Progenitor cell of endocrine pancreas (in vitro differentiated cells): ENCODE results near the gene IFIT1B. TPM values are rescaled to one million over a fixed set of nuclear protein-coding genes. Genes with fewer than 3 reads are reported as not detected.

Experiments used
- DNase-seq: peaks from one replicate; pipeline ENCODE4 v3.0.0; 2021; ENCODE audit warnings: low spot score; ENCODE audit not compliant: unreplicated experiment
- H3K27ac Mint-ChIP-seq: 2 replicates; pipeline ENCODE4 v1.8.0; 2021; ENCODE audit warnings: mild to moderate bottlenecking, moderate library complexity, mixed read lengths
- H3K27me3 Mint-ChIP-seq: 2 replicates; pipeline ENCODE4 v1.8.0; 2021; ENCODE audit warnings: mixed read lengths
- H3K36me3 Mint-ChIP-seq: 2 replicates; pipeline ENCODE4 v1.8.0; 2022; ENCODE audit warnings: mixed read lengths; ENCODE audit not compliant: insufficient read depth
- H3K4me1 Mint-ChIP-seq: 2 replicates; pipeline ENCODE4 v1.8.0; 2021; ENCODE audit warnings: low read depth, mixed read lengths
- H3K4me3 Mint-ChIP-seq: 2 replicates; pipeline ENCODE4 v1.8.0; 2021; ENCODE audit warnings: low read depth, mild to moderate bottlenecking, moderate library complexity, mixed read lengths
- H3K9me3 Mint-ChIP-seq: 2 replicates; pipeline ENCODE4 v1.8.0; 2021; ENCODE audit warnings: low read depth, mixed read lengths
- total RNA-seq: library from RNA; stranded (reverse); gene quantifications from 2 replicates; pipeline ENCODE4 v1.2.1, GENCODE V29; 2021
- TF ChIP-seq, protein P1 (sequence below): fragments of 200-600 bp; sonication (generic); IDR thresholded peaks from one replicate; pipeline ENCODE4 v1.5.0; 2021; ENCODE audit warnings: antibody characterized with exemption, mild to moderate bottlenecking; ENCODE audit not compliant: unreplicated experiment

The IFIT1B gene
- total RNA-seq, 1 donor from 2014 or later, result not detected

DNA sequence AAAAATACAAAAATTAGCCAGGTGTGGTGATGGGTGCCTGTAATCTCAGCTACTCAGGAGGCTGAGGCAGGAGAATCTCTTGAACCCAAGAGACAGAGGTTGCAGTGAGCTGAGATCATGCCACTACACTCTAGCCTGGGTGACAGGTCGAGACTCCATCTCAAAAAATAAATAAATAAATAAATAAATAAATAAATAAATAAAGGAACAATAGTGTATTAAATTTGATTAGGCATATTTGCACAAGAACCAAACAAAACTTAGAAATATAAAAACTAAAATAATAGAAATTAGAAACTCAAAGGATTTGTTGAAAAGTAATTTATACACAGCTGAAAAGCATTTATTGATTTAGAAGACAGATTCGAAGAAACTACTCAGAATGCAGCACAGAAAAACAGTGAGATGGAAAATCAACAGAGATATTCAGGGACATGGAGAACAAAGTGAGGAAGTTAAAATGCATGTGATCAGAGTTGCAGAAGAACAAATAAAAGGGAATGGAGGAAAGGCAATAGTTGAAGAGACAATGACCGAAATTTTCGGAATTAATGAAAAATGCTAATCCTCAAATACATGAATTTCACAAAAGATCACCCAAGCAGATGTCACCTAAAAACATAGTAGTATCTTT is 32.4 kb upstream of the IFIT1B start:
- Mint-ChIP-seq H3K4me1 (peaks cover 29% of the 10 kb centered on the region), H3K27ac (no peak overlapping the region), H3K9me3 (no peaks in the 10 kb centered on the region), H3K36me3 (no peaks in the 10 kb centered on the region), H3K27me3 (no peaks in the 10 kb centered on the region), H3K4me3 (no peak overlapping the region)
- DNase-seq, result no peak
- TF ChIP-seq, protein P1, sequence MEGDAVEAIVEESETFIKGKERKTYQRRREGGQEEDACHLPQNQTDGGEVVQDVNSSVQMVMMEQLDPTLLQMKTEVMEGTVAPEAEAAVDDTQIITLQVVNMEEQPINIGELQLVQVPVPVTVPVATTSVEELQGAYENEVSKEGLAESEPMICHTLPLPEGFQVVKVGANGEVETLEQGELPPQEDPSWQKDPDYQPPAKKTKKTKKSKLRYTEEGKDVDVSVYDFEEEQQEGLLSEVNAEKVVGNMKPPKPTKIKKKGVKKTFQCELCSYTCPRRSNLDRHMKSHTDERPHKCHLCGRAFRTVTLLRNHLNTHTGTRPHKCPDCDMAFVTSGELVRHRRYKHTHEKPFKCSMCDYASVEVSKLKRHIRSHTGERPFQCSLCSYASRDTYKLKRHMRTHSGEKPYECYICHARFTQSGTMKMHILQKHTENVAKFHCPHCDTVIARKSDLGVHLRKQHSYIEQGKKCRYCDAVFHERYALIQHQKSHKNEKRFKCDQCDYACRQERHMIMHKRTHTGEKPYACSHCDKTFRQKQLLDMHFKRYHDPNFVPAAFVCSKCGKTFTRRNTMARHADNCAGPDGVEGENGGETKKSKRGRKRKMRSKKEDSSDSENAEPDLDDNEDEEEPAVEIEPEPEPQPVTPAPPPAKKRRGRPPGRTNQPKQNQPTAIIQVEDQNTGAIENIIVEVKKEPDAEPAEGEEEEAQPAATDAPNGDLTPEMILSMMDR, result no peak

DNA sequence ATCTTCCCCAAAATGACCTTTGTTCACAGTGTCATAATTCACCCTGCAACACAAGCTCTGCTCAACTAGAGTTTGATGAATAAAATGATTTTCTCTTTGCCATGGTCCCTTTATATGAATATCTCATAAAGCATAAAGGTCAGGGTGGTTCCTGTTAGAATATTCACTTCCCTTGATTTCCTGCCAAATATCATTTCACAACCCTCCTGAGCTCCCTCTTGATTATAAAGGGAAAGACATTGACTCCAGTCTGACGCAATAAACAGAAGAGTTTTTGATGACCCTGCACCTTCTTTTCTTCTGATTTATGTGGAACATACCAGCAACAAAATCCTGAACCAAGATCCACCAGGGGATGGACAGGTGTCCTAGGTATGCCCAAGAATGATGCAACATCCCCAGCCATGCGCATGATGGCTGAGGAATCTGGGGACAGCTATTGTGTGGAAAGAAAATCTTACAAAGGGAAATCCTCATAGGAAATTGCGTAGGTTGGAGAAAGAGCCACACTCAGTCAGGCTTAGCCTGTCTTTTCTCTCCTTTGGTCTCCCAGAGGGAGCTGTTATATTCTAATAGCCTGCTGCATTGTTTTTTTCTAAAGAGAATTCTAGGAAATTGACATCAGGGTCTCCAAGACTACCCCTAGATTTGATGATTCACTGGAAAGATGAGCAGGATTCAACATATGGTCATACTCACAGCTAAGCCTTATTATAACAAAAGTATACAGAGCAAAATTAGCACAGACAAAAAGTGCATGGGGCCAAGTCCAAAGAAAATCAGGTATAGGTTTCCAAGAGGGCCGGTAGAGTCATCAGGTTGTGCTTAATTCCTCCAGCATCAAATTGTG is 31.2 kb upstream of the IFIT1B start:
- Mint-ChIP-seq H3K36me3 (no peaks in the 10 kb centered on the region), H3K9me3 (no peaks in the 10 kb centered on the region), H3K27ac (no peak overlapping the region), H3K27me3 (no peaks in the 10 kb centered on the region), H3K4me1 (peaks cover 41% of the 10 kb centered on the region), H3K4me3 (no peak overlapping the region)
- TF ChIP-seq, protein P1, result no peak
- no peak for DNase-seq

DNA sequence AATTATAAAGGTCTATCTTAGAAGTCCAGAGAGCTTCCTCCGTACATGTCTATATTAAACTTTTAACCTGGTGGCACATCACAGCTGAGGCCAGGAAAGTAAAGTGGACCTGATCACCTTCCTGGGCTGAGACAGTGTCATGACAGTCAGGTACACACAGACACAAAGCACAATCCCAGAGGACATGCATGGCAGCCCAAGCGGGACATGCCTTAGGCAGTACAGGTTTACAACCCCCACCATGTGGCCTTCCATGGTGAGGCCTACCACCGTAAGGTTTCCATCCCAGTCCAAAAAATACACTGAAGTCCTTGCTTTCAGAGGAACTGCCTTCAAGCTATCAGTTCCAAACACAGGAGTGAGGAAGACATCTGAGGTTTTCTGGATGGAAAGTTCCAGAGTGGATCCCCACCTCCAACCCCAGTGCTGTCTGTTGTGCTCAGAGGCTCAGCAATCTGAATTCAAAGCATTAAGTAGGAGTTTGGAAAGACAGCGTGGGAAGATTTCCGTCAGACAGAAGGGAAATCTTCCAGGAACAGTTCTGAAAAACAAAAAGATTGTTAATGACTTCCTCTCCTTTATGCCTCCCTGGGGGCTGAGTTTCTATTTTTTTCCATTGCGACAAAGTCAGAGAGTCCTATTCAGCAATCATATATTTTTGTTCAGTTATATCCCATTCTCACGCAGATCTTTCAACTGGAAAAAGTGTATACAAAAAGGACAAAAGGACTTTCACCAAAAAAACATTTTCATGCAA is 30.0 kb upstream of the IFIT1B start:
- H3K36me3 Mint-ChIP-seq, result no peaks in the 10 kb centered on the region
- TF ChIP-seq, protein P1, result no peak
- H3K27me3 Mint-ChIP-seq, result no peaks in the 10 kb centered on the region
- H3K4me3 Mint-ChIP-seq, result no peak overlapping the region
- no peak for DNase-seq
- no peaks in the 10 kb centered on the region for H3K9me3 Mint-ChIP-seq
- H3K27ac Mint-ChIP-seq, result no peak overlapping the region
- H3K4me1 Mint-ChIP-seq, result peaks cover 53% of the 10 kb centered on the region

DNA sequence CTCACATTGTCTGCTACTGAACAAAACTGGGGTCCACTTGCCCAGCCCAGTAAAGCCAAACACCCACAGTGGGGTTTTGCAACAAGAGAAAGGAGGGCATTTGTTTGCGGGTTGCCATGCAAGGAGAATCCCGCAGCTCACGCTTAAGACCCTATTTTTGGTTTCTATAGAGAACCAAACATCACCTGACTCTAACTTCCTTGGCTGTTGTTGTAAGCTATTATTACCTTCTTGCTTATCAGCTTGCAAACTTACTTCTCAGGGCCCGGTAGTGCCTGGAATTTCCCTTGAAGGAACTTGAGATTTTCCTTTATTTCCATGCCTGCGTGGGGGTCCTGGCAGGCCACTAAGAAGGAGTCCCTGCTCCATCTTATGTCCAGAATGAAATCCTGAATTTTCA is 29.4 kb upstream of the IFIT1B start:
- peaks cover 57% of the 10 kb centered on the region for H3K4me1 Mint-ChIP-seq

More for the DNA sequence above, 29.4 kb upstream of the IFIT1B start:
- no peak overlapping the region for H3K4me3 Mint-ChIP-seq
- TF ChIP-seq, protein P1, result no peak
- peaks cover 3% of the 10 kb centered on the region for H3K9me3 Mint-ChIP-seq
- H3K27ac Mint-ChIP-seq, result peak overlapping the region; percentile 99
- no peaks in the 10 kb centered on the region for H3K27me3 Mint-ChIP-seq
- H3K36me3 Mint-ChIP-seq, result peaks cover 2% of the 10 kb centered on the region
- no peak for DNase-seq
